Measurements from ENCODE around the gene RETSAT.

DNA sequence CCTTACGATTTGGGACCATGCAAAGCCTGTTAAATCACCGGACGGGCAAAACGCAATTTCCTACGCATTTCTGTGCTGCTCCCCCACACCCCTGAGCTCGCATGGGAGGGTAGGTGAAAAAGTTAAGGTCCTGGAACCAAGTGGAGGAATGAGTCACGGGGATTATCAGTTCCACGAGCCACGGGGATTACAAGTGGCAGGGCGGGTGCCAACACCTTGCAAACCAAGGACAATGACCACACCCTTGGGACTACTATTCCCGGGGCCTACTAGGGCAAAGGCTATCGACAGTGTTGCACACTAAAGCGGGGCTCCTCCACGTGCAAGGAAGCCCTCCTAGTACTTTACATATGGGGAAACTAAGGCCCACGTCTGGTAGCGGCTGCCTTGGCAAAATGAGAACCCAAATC is 447 bp downstream of the RETSAT start:
- TF ChIP-seq CTCF (IDR thresholded peaks at IDR 0.05) (no peak), ZFX (IDR thresholded peaks at IDR 0.05; ENCODE audit: borderline replicate concordance) (no peak)
